Type B pancreatic cell (in vitro differentiated cells): ENCODE data around the gene HCK. TPM values are rescaled to one million over a fixed set of nuclear protein-coding genes. Genes with fewer than 3 reads are reported as not detected.

Experiments used
- DNase-seq: peaks from one replicate; pipeline ENCODE4 v3.0.0; 2021; ENCODE audit warnings: mixed read lengths; ENCODE audit not compliant: unreplicated experiment; ENCODE audit errors: extremely low spot score
- H3K27ac Mint-ChIP-seq: 2 replicates; pipeline ENCODE4 v1.8.0; 2021; ENCODE audit warnings: mild to moderate bottlenecking, mixed read lengths
- H3K27me3 Mint-ChIP-seq: 2 replicates; pipeline ENCODE4 v1.8.0; 2021; ENCODE audit warnings: mixed read lengths
- H3K36me3 Mint-ChIP-seq: 2 replicates; pipeline ENCODE4 v1.8.0; 2021; ENCODE audit warnings: mixed read lengths
- H3K4me1 Mint-ChIP-seq: one replicate; pipeline ENCODE4 v1.8.0; 2021; ENCODE audit warnings: mixed read lengths; ENCODE audit not compliant: unreplicated experiment
- H3K4me3 Mint-ChIP-seq: 2 replicates; pipeline ENCODE4 v1.8.0; 2021; ENCODE audit warnings: mild to moderate bottlenecking, mixed read lengths
- H3K9me3 Mint-ChIP-seq: 2 replicates; pipeline ENCODE4 v1.8.0; 2021; ENCODE audit warnings: mixed read lengths
- total RNA-seq: library from RNA; stranded (reverse); gene quantifications from 2 replicates; pipeline ENCODE4 v1.2.1, GENCODE V29; 2021; ENCODE audit warnings: low replicate concordance
- TF ChIP-seq, protein P1 (sequence below): fragments of 200-600 bp; sonication (generic); conservative IDR thresholded peaks from 2 replicates; pipeline ENCODE4 v1.5.0; 2021; ENCODE audit warnings: antibody characterized with exemption, mild to moderate bottlenecking

The HCK gene
- total RNA-seq, 1 donor from 2014 or later: not detected

DNA sequence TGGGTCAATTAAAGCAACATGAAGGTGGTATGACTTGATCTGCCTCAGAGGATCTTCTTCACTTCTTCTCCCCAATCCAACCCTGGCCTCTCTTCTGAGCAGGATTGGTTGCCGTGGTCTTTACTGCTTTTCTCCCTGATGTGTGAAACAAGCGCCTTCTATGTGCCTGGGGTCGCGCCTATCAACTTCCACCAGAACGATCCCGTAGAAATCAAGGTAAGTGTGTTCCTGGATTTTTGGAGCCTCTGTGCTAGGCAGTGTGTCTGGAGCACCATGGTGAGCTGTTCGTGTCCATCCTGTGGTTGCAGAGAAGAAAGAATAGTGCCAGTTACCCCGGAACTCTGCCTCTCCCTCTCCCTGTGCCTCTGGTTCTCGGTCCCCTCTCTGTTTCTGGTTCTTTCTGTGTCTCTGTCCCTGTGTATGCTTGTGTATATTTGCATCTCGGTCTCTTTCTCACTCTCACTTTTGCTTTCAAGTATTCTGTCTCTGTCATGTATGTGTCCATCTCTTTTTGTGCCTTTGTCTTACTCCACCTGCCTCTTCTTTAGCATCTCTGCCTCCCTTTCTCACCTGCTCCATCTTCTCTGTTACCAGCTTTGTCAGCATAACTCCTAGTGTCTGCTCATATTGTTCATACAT lies 81.0 kb downstream of the HCK start:
- TF ChIP-seq, protein P1, sequence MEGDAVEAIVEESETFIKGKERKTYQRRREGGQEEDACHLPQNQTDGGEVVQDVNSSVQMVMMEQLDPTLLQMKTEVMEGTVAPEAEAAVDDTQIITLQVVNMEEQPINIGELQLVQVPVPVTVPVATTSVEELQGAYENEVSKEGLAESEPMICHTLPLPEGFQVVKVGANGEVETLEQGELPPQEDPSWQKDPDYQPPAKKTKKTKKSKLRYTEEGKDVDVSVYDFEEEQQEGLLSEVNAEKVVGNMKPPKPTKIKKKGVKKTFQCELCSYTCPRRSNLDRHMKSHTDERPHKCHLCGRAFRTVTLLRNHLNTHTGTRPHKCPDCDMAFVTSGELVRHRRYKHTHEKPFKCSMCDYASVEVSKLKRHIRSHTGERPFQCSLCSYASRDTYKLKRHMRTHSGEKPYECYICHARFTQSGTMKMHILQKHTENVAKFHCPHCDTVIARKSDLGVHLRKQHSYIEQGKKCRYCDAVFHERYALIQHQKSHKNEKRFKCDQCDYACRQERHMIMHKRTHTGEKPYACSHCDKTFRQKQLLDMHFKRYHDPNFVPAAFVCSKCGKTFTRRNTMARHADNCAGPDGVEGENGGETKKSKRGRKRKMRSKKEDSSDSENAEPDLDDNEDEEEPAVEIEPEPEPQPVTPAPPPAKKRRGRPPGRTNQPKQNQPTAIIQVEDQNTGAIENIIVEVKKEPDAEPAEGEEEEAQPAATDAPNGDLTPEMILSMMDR: no peak
- H3K36me3 Mint-ChIP-seq: peaks cover 36% of the 10 kb centered on the region
- DNase-seq: no peak
- no peaks in the 10 kb centered on the region for H3K27me3 Mint-ChIP-seq
- no peak overlapping the region for H3K27ac Mint-ChIP-seq
- no peak overlapping the region for H3K4me3 Mint-ChIP-seq
- no peaks in the 10 kb centered on the region for H3K9me3 Mint-ChIP-seq
- H3K4me1 Mint-ChIP-seq: peaks cover 21% of the 10 kb centered on the region

DNA sequence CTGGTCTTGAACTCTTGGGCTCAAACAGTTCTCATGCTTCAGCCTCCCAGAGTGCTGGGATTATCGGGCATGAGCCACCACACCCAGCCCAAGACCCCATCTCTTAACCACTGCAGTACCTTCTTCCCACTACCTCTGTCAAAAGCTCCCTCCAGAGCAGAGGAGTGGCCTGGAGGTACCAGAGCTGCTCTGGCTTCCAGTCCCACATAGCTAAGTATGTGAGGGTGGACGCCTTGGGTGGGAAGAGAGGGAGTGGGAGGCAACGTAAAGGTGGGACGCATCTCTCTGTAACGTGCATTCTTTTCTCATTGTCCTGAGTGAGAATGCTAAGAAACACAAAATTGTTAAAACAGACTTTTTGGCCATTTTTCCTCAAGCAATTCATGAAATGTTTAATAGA lies 82.0 kb downstream of the HCK start:
- H3K4me1 Mint-ChIP-seq: peaks cover 18% of the 10 kb centered on the region
- no peak for DNase-seq
- TF ChIP-seq, protein P1: no peak

DNA sequence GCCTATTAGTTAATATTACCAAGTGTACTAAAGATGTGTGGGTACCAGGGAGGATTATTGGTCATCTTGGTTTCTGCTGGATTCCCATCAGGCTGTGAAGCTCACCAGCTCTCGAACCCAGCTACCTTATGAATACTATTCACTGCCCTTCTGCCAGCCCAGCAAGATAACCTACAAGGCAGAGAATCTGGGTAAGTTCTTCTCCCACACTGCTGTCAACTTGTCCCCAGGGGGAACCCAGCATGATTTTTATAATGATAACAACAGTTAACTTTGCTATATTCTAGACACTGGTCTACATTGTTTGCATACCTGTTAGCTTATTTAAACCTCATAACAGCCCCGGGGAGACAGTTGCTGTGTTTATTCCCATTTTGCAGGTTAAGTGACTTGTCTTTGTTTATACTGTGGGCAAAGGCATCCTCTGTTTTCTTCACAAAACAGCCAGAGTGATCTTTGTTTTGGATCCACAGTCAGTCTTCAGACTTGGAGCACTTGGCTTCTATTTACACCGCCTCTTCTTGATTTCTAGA lies 84.0 kb downstream of the HCK start:
- TF ChIP-seq, protein P1: no peak
- no peaks in the 10 kb centered on the region for H3K27me3 Mint-ChIP-seq
- DNase-seq: no peak
- H3K36me3 Mint-ChIP-seq: peaks cover 51% of the 10 kb centered on the region
- no peak overlapping the region for H3K27ac Mint-ChIP-seq
- no peak overlapping the region for H3K4me3 Mint-ChIP-seq
- H3K4me1 Mint-ChIP-seq: peaks cover 9% of the 10 kb centered on the region
- no peaks in the 10 kb centered on the region for H3K9me3 Mint-ChIP-seq

More for the DNA sequence above, 82.0 kb downstream of the HCK start:
- H3K27me3 Mint-ChIP-seq: no peaks in the 10 kb centered on the region
- H3K4me3 Mint-ChIP-seq: no peak overlapping the region
- H3K9me3 Mint-ChIP-seq: no peaks in the 10 kb centered on the region
- no peak overlapping the region for H3K27ac Mint-ChIP-seq
- H3K36me3 Mint-ChIP-seq: peaks cover 37% of the 10 kb centered on the region

DNA sequence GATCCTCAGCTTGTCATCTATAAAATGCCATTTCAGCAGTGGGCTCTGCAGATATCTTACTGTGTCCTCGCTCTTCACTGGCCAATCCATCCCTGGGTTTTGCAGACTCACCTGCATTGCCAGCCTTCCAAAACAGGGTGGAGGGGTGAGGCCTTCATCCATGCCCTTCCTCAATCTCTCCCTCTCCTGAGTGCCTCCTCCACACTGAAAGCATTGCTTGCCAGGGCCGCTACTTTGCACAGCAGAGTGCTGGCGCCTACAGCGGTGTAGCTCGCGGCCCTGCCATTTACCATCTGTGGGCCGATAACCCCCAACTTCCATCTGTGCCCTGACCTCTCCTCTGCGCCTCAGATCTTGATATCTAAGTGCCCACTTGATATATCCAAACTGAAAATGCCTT lies 86.9 kb downstream of the HCK start:
- no peak for DNase-seq
- no peaks in the 10 kb centered on the region for H3K9me3 Mint-ChIP-seq
- no peak overlapping the region for H3K4me3 Mint-ChIP-seq
- H3K27me3 Mint-ChIP-seq: no peaks in the 10 kb centered on the region
- peaks cover 49% of the 10 kb centered on the region for H3K36me3 Mint-ChIP-seq
- H3K4me1 Mint-ChIP-seq: no peaks in the 10 kb centered on the region
- H3K27ac Mint-ChIP-seq: no peak overlapping the region
- TF ChIP-seq, protein P1: no peak

DNA sequence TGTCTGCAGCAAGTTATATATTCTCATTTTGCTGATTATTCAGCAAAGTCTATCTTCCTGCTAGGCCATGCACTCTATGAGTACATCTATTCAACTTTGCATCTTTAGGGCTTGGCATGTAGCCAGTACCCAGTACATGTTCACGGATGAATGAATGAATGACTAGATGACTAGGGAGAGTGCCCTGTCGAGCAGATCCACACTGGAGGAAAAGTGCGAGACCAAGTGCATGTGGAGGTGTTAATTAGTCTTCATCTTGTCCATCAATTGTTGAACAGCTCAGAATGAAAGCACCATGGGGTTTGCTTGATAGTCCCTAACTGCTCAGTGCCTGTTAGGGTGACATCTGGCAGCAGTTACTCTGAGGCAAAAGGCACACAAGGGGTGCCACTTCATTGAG lies 87.9 kb downstream of the HCK start:
- Mint-ChIP-seq H3K27ac (no peak overlapping the region), H3K4me1 (no peaks in the 10 kb centered on the region), H3K4me3 (no peak overlapping the region), H3K27me3 (no peaks in the 10 kb centered on the region), H3K36me3 (peaks cover 54% of the 10 kb centered on the region), H3K9me3 (no peaks in the 10 kb centered on the region)
- TF ChIP-seq, protein P1: no peak
- DNase-seq: no peak
